Activated CD4-positive, alpha-beta memory T cell treated with anti-CD3 and anti-CD28 coated beads, Interleukin-2, amount 10 ng/mL, durations not matched to agents 7 days and 5 days (primary cell): Measurements from ENCODE around the gene CKAP2. TPM values are rescaled to one million over a fixed set of nuclear protein-coding genes. Genes with fewer than 3 reads are reported as not detected.
"Not testable (repeated sequence)": the region's sequence is repeated elsewhere in the genome, so short reads cannot be mapped to it uniquely, and the experiment has no call there.

Source experiments
- CTCF ChIA-PET: fragments of 350-600 bp; sonication (Branson Sonifier 250); formaldehyde crosslinking; loops from one replicate; lab custom pipeline; 2021; ENCODE audit warnings: antibody characterized with exemption, inconsistent platforms; lab: Charles Lee
- POLR2A ChIA-PET: fragments of 350-600 bp; sonication (Branson Sonifier 250); formaldehyde crosslinking; loops from one replicate; lab custom pipeline; 2021; ENCODE audit warnings: antibody characterized with exemption; lab: Charles Lee
- DNase-seq: peaks from one replicate; pipeline ENCODE4 v3.0.0-alpha.2; 2020
- H3K27ac Mint-ChIP-seq: one replicate; pipeline ENCODE4 v1.8.0; 2021; ENCODE audit warnings: mild to moderate bottlenecking, mixed read lengths
- H3K27me3 Mint-ChIP-seq: one replicate; pipeline ENCODE4 v1.8.0; 2021; ENCODE audit warnings: mixed read lengths
- H3K36me3 Mint-ChIP-seq: one replicate; pipeline ENCODE4 v1.8.0; 2021; ENCODE audit warnings: low read depth, mixed read lengths
- H3K4me1 Mint-ChIP-seq: one replicate; pipeline ENCODE4 v1.8.0; 2021; ENCODE audit warnings: mixed read lengths
- H3K4me3 Mint-ChIP-seq: one replicate; pipeline ENCODE4 v1.8.0; 2021; ENCODE audit warnings: mild to moderate bottlenecking, mixed read lengths
- H3K9me3 Mint-ChIP-seq: one replicate; pipeline ENCODE4 v1.8.0; 2021; ENCODE audit warnings: mixed read lengths
- total RNA-seq, 2 experiments: library from RNA; stranded (reverse); gene quantifications; one replicate each; pipeline ENCODE4 v1.2.3, GENCODE V29; 2021

Gene CKAP2, protein sequence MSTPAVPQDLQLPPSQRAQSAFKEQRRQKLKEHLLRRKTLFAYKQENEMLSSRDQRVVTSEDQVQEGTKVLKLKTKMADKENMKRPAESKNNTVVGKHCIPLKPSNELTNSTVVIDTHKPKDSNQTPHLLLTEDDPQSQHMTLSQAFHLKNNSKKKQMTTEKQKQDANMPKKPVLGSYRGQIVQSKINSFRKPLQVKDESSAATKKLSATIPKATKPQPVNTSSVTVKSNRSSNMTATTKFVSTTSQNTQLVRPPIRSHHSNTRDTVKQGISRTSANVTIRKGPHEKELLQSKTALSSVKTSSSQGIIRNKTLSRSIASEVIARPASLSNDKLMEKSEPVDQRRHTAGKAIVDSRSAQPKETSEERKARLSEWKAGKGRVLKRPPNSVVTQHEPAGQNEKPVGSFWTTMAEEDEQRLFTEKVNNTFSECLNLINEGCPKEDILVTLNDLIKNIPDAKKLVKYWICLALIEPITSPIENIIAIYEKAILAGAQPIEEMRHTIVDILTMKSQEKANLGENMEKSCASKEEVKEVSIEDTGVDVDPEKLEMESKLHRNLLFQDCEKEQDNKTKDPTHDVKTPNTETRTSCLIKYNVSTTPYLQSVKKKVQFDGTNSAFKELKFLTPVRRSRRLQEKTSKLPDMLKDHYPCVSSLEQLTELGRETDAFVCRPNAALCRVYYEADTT
- 10 to 100 TPM; 81.8 to 83.7 TPM for total RNA-seq

GRCh38 chr13:52454820-52455676 lies at the start of gene CKAP2:
CKAP2 (plus strand) TSS chr13:52455478; CDS start chr13:52455557, 79 bp downstream.
- ChIA-PET CTCF (no interaction called here), POLR2A (interaction anchor here (1.2 to 1.4 kb wide), 4 partner anchors 19 to 261 kb away, joined by 3 to 13 read pairs (median 6); partner anchors contain the start of gene SUGT1)
- Mint-ChIP-seq H3K9me3 (no peaks in the 10 kb centered on the region), H3K27me3 (no peaks in the 10 kb centered on the region), H3K27ac (peak within 1 kb of the TSS; percentile 98), H3K36me3 (peaks cover 44% of the 10 kb centered on the region), H3K4me1 (peaks cover 60% of the 10 kb centered on the region), H3K4me3 (peak within 1 kb of the TSS; percentile 84)
- DNase-seq: peak; percentile 95

DNA sequence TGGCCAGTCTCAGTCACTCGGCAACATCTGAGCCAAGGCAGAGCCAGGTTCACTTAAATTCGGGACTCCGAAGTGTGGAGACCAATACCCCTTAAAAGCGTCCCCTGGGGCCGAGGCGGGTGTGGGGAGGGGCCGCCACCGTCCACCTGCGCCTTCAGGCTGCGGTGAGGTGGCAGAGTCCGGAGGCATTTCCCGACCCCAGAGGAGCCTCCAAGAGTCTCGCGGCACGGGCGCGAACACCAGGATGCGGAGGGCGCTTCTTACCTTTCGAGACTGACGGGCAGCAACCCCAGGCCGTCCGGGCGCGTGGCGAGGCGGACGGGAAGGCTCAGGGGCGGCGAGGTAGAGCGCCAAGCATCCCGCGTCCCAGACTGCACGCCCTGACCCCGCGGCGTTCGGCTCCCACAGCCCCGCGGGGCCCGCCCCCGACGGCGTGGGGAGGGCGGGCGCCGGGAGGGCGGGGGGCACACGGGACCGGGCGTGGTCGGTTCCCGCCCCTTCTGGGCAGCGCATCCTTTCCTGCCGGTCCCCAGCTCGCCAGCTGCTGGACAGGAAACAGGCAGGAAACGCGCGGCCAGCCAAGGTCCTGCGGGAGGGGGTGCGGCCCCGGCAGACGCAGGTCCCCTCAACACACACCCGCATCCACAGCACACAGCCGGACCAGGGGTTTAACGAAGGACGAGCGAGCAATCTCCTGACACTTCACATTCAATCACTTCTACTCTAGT lies 49.3 kb upstream of the CKAP2 start, which contains the start of gene THSD1:
THSD1 (minus strand) TSS at position 406 of the 728 bp plus-strand sequence. CDS start 3,572 bp downstream, outside the sequence.
- H3K4me3 Mint-ChIP-seq: peak within 1 kb of the TSS; percentile 62
- peaks cover 2% of the 10 kb centered on the region for H3K36me3 Mint-ChIP-seq
- ChIA-PET POLR2A (interaction anchor here (0.9 kb wide), 1 partner anchor 8 kb away, joined by 3 read pairs; no protein-coding TSS in a partner anchor), CTCF (interaction anchor here (1.3 kb wide), 1 partner anchor 45 kb away, joined by 8 read pairs; the partner anchor contains the start of gene VPS36)
- H3K27me3 Mint-ChIP-seq: peaks cover 25% of the 10 kb centered on the region
- peaks cover 20% of the 10 kb centered on the region for H3K4me1 Mint-ChIP-seq
- peak; percentile 19 for DNase-seq
- H3K9me3 Mint-ChIP-seq: no peaks in the 10 kb centered on the region
- H3K27ac Mint-ChIP-seq: no peak within 1 kb of the TSS

DNA sequence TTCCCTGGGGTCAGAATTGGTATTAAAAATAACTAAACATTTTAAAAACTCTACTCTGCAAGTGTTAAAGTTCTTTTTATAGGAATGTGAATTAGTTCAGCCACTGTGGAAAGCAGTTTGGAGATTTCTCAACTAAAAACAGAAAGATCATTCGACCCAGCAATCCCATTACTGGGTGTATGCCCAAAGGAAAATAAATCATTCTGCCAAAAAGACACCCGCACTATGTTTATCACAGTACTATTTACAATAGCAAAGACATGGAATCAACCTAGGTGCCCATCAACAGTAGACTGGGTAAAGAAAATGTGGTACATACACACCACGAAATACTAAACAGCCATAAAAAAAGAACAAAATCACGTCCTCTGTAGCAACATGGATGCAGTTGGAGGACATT lies 48.6 kb upstream of the CKAP2 start:
- H3K4me3 Mint-ChIP-seq: peak overlapping the region; percentile 11
- H3K27ac Mint-ChIP-seq: no peak overlapping the region
- H3K4me1 Mint-ChIP-seq: peaks cover 22% of the 10 kb centered on the region
- ChIA-PET POLR2A (no interaction called here), CTCF (no interaction called here)
- H3K27me3 Mint-ChIP-seq: peaks cover 25% of the 10 kb centered on the region
- H3K9me3 Mint-ChIP-seq: no peaks in the 10 kb centered on the region
- H3K36me3 Mint-ChIP-seq: peaks cover 5% of the 10 kb centered on the region
- DNase-seq: no peak

DNA sequence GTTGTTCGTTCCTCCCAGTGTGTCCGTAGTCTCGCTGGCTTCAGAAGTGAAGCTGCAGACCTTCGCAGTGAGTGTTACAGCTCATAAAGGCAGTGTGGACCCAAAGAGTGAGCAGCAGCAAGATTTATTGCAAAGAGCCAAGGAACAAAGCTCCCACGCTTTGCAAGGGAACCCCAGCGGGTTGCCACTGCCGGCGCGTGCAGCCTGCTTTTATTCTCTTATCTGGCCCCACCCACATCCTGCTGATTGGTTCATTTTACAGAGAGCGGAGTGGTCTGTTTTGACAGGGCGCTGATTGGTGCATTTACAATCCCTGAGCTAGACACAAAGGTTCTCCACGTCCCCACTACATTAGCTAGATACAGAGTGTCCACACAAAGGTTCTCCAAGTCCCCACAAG lies 47.8 kb upstream of the CKAP2 start:
- CTCF ChIA-PET, H3K4me3 Mint-ChIP-seq, H3K27ac Mint-ChIP-seq, POLR2A ChIA-PET, H3K9me3 Mint-ChIP-seq, H3K36me3 Mint-ChIP-seq, DNase-seq: not testable (repeated sequence)
- peaks cover 24% of the 10 kb centered on the region for H3K4me1 Mint-ChIP-seq
- H3K27me3 Mint-ChIP-seq: peaks cover 22% of the 10 kb centered on the region

- DNase-seq, H3K9me3 Mint-ChIP-seq, H3K27ac Mint-ChIP-seq, POLR2A ChIA-PET, CTCF ChIA-PET, H3K36me3 Mint-ChIP-seq, H3K4me3 Mint-ChIP-seq: not testable (repeated sequence)
- Mint-ChIP-seq H3K27me3 (peaks cover 17% of the 10 kb centered on the region), H3K4me1 (peaks cover 24% of the 10 kb centered on the region)
Observed at GRCh38 chr13:52408071-52408658, 47.1 kb upstream of the CKAP2 start.

GRCh38 chr13:52411629-52412028 lies 43.6 kb upstream of the CKAP2 start:
- Mint-ChIP-seq H3K36me3 (peaks cover 28% of the 10 kb centered on the region), H3K4me1 (peaks cover 6% of the 10 kb centered on the region), H3K27ac (no peak overlapping the region), H3K9me3 (no peaks in the 10 kb centered on the region), H3K27me3 (no peaks in the 10 kb centered on the region), H3K4me3 (no peak overlapping the region)
- ChIA-PET POLR2A (no interaction called here), CTCF (interaction anchor here (0.7 kb wide), 1 partner anchor 38 kb away, joined by 3 read pairs; no protein-coding TSS in a partner anchor)
- DNase-seq: no peak

DNA sequence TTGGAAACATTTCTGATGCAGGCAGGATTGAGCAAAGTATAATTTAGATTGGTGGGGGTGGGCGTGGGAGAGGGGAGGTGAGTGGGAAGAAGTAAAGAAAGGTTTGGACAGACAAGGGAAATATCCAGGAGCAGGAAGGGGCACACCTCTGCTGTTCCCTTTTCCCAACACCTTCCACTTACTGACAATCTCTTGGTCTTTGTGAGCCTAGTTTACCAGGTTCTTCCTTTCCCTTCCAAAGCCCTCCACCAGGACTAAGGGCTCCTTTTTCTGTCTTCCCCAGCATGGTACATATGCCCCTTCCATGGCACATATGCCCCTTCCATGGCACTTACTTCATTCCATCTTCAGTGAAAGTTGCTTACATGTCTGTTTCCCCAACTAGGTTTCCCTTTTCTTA lies 43.1 kb upstream of the CKAP2 start:
- Mint-ChIP-seq H3K4me3 (no peak overlapping the region), H3K36me3 (peaks cover 32% of the 10 kb centered on the region), H3K27me3 (no peaks in the 10 kb centered on the region), H3K9me3 (no peaks in the 10 kb centered on the region), H3K27ac (no peak overlapping the region), H3K4me1 (peaks cover 6% of the 10 kb centered on the region)
- DNase-seq: no peak
- CTCF ChIA-PET: interaction anchor here (1.6 kb wide), 1 partner anchor 38 kb away, joined by 6 read pairs; the partner anchor contains the start of gene VPS36
- POLR2A ChIA-PET: no interaction called here

DNA sequence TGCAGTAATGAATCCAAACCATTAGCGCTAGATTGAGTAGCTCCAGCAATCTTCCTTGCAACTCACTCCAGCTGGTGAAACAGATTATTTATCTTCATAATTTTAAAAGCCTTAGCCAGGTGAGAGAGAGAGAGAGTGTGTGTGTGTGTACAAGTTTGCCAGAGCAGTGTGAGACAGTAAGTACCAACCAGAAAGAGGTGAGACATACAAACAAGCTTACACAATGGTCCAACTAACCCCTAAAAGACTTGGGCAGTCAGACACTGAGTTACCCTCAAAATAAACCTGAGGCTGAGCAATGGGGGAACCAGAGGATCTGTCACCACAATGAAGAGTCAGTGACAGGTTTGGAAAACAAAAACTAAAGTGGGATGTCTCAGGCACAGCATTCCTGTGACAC lies 41.2 kb upstream of the CKAP2 start:
- H3K27me3 Mint-ChIP-seq: no peaks in the 10 kb centered on the region
- H3K4me3 Mint-ChIP-seq: no peak overlapping the region
- CTCF ChIA-PET: no interaction called here
- H3K27ac Mint-ChIP-seq: no peak overlapping the region
- no peak for DNase-seq
- POLR2A ChIA-PET: interaction anchor here (1.1 kb wide), 1 partner anchor 9 kb away, joined by 3 read pairs; no protein-coding TSS in a partner anchor
- peaks cover 4% of the 10 kb centered on the region for H3K4me1 Mint-ChIP-seq
- H3K9me3 Mint-ChIP-seq: no peaks in the 10 kb centered on the region
- H3K36me3 Mint-ChIP-seq: peaks cover 45% of the 10 kb centered on the region

DNA sequence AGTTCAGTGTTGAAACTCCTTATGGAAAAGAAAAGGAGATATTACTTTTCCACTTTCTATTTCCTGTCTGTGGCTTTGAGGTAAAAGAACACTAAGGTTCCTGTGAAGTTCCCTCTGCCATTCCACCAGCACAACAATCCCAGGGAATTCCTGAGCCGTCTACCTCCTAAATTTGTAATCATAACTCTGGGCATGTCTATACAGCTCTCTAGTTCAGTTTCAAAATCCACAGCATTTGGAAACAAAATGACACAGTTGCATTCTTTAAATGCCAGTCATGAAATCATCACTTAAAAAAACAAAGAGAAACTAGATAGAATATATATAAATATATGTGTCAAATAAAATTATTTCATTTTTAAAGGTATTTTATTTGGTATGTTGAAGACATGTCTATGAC lies 40.3 kb upstream of the CKAP2 start:
- Mint-ChIP-seq H3K4me1 (peaks cover 4% of the 10 kb centered on the region), H3K27me3 (no peaks in the 10 kb centered on the region), H3K9me3 (no peaks in the 10 kb centered on the region), H3K27ac (no peak overlapping the region), H3K36me3 (peaks cover 51% of the 10 kb centered on the region), H3K4me3 (no peak overlapping the region)
- ChIA-PET CTCF (no interaction called here), POLR2A (no interaction called here)
- DNase-seq: no peak

- no peak overlapping the region for H3K4me3 Mint-ChIP-seq
- CTCF ChIA-PET: interaction anchor here (1.3 kb wide), 1 partner anchor 32 kb away, joined by 3 read pairs; no protein-coding TSS in a partner anchor
- no peak for DNase-seq
- no peak overlapping the region for H3K27ac Mint-ChIP-seq
- no peaks in the 10 kb centered on the region for H3K9me3 Mint-ChIP-seq
- peaks cover 57% of the 10 kb centered on the region for H3K36me3 Mint-ChIP-seq
- POLR2A ChIA-PET: no interaction called here
- H3K27me3 Mint-ChIP-seq: no peaks in the 10 kb centered on the region
- H3K4me1 Mint-ChIP-seq: no peaks in the 10 kb centered on the region
Observed at GRCh38 chr13:52419080-52419479, 36.2 kb upstream of the CKAP2 start.

- ChIA-PET CTCF (no interaction called here), POLR2A (no interaction called here)
- H3K4me3 Mint-ChIP-seq: no peak overlapping the region
- no peaks in the 10 kb centered on the region for H3K27me3 Mint-ChIP-seq
- no peak for DNase-seq
- H3K9me3 Mint-ChIP-seq: no peaks in the 10 kb centered on the region
- no peak overlapping the region for H3K27ac Mint-ChIP-seq
- H3K36me3 Mint-ChIP-seq: peaks cover 55% of the 10 kb centered on the region
- H3K4me1 Mint-ChIP-seq: no peaks in the 10 kb centered on the region
Observed at GRCh38 chr13:52421216-52421615, 34.1 kb upstream of the CKAP2 start.
